ENCODE results near the gene TRERF1. TPM values are rescaled to one million over a fixed set of nuclear protein-coding genes. Genes with fewer than 3 reads are reported as not detected.

Gene TRERF1
- polyA plus RNA-seq, 1 of the 3 experiments (the other 2 are of a cell fraction) = 3.6 TPM

DNA sequence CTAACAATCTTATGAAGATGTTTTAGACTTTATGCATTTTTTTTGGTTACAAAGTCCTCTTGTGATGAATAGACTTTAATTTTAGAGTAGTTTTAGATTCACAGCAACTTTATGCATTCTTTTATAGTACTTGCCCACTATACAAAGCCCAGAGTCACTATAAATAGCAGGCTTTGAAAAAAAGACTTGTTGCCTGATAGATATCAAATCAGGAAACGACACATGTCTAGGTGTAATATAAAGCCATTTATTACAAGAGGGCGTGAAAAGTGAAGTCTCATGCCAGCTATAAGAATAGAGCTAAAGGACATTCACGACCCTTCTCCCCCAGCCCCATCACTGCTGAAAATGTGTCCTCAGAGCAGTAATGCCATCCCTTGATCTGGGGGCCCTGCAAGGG is 156.0 kb downstream of the TRERF1 start:
- H3K36me3 ChIP-seq (replicated peaks in 1 of 2; ENCODE audit: control insufficient read depth in 1 of 2, insufficient read depth in 2 of 2, low read length in 1 of 2) = peaks cover 7 to 9% of the 10 kb centered on the region in 2 experiments
- ChIA-PET CTCF (interaction anchor here (2.7 kb wide), 1 partner anchor 252 kb away, joined by 9 read pairs; no protein-coding TSS in a partner anchor), POLR2A (no interaction called here)
- no peak overlapping the region for H3K9ac ChIP-seq
- H3K4me1 ChIP-seq (ENCODE audit: control insufficient read depth in 1 of 2, insufficient read depth in 2 of 2, low read depth in 1 of 2, low read length in 1 of 2) = no peaks in the 10 kb centered on the region; a peak in 1 of 4 replicates
- no peaks in the 10 kb centered on the region for H3K9me2 ChIP-seq
- no peaks in the 10 kb centered on the region for H3K9me3 ChIP-seq
- no peaks in the 10 kb centered on the region for H4K20me1 ChIP-seq (ENCODE audit: insufficient read depth)
- WGBS (ENCODE audit: low lambda C conversion rate) = 99% methylated on average over 3 of the region's 3 CpGs
- H3K27ac ChIP-seq (ENCODE audit: low read depth in 2 of 2, low read length in 1 of 2) = peak overlapping the region in 1 of 2 experiments; percentile 71; a peak in 2 of 4 replicates
- no peak overlapping the region for H3K4me2 ChIP-seq
- no peaks in the 10 kb centered on the region for H3F3A ChIP-seq (replicated peaks; ENCODE audit: insufficient read depth)
- TF ChIP-seq RFX5 (IDR thresholded peaks at IDR 0.05; ENCODE audit: low read length) (no peak), GATA2 (CRISPR knock-in tag; IDR thresholded peaks at IDR 0.05) (no peak), CHD2 (IDR thresholded peaks at IDR 0.05; ENCODE audit: low read length, partially characterized antibody) (no peak), MXI1 (IDR thresholded peaks at IDR 0.05; ENCODE audit: low read depth, low read length) (no peak), YY1 (IDR thresholded peaks at IDR 0.05; ENCODE audit: low read depth) (no peak), SMC3 (IDR thresholded peaks at IDR 0.05; ENCODE audit: low read depth, low read length) (no peak), EZH2phosphoT487 (IDR thresholded peaks at IDR 0.05; ENCODE audit: borderline replicate concordance, low read depth) (no peak)
- TF ChIP-seq, protein P1, sequence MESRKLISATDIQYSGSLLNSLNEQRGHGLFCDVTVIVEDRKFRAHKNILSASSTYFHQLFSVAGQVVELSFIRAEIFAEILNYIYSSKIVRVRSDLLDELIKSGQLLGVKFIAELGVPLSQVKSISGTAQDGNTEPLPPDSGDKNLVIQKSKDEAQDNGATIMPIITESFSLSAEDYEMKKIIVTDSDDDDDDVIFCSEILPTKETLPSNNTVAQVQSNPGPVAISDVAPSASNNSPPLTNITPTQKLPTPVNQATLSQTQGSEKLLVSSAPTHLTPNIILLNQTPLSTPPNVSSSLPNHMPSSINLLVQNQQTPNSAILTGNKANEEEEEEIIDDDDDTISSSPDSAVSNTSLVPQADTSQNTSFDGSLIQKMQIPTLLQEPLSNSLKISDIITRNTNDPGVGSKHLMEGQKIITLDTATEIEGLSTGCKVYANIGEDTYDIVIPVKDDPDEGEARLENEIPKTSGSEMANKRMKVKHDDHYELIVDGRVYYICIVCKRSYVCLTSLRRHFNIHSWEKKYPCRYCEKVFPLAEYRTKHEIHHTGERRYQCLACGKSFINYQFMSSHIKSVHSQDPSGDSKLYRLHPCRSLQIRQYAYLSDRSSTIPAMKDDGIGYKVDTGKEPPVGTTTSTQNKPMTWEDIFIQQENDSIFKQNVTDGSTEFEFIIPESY (IDR thresholded peaks at IDR 0.05; ENCODE audit: borderline replicate concordance, low read depth) = no peak
- TF ChIP-seq, protein P2, sequence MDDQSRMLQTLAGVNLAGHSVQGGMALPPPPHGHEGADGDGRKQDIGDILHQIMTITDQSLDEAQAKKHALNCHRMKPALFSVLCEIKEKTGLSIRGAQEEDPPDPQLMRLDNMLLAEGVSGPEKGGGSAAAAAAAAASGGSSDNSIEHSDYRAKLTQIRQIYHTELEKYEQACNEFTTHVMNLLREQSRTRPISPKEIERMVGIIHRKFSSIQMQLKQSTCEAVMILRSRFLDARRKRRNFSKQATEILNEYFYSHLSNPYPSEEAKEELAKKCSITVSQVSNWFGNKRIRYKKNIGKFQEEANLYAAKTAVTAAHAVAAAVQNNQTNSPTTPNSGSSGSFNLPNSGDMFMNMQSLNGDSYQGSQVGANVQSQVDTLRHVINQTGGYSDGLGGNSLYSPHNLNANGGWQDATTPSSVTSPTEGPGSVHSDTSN (IDR thresholded peaks at IDR 0.05) = no peak
- no peaks in the 10 kb centered on the region for H3K27me3 ChIP-seq (ENCODE audit: insufficient read depth)
- H2AFZ ChIP-seq (ENCODE audit: low read depth) = no peak overlapping the region
- H3K4me3 ChIP-seq (ENCODE audit: low read depth in 2 of 2, low read length in 1 of 2) = no peak overlapping the region
- no peak for DNase-seq
- no peaks in the 10 kb centered on the region for H3K79me2 ChIP-seq (ENCODE audit: insufficient read depth)

DNA sequence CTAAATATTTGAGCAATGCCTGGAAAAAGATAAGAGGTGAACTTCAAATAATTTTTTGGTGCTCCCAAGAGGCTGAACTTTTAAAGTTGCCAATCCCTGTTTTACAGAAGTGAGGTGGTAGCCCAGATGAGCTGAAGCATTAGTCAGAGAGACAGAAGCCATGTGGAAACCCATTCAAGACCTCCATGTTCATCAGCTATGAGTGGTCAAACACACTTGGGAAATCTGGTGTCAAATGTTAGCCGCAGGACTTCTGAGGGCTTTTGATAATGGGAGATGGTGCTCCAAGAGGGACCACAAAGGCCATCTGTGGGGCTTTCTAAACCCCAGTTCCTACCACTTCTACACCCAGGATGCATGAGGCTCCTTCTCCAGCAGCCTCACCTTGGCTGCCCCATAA is 156.5 kb downstream of the TRERF1 start:
- TF ChIP-seq JUND (IDR thresholded peaks at IDR 0.05) = no peak
- no peak for TF ChIP-seq EZH2phosphoT487 (IDR thresholded peaks at IDR 0.05; ENCODE audit: borderline replicate concordance, low read depth)
- no peak for TF ChIP-seq MXI1 (IDR thresholded peaks at IDR 0.05; ENCODE audit: low read depth, low read length)
- no peak for TF ChIP-seq RCOR1 (IDR thresholded peaks at IDR 0.05; ENCODE audit: low read length)
- H3K9ac ChIP-seq = no peak overlapping the region
- no peaks in the 10 kb centered on the region; a peak in 1 of 4 replicates for H3K4me1 ChIP-seq (ENCODE audit: control insufficient read depth in 1 of 2, insufficient read depth in 2 of 2, low read depth in 1 of 2, low read length in 1 of 2)
- H4K20me1 ChIP-seq (ENCODE audit: insufficient read depth) = no peaks in the 10 kb centered on the region
- POLR2A ChIA-PET = no interaction called here
- H3F3A ChIP-seq (replicated peaks; ENCODE audit: insufficient read depth) = no peaks in the 10 kb centered on the region
- no peaks in the 10 kb centered on the region for H3K9me3 ChIP-seq
- H3K9me2 ChIP-seq = no peaks in the 10 kb centered on the region
- H3K36me3 ChIP-seq (replicated peaks in 1 of 2; ENCODE audit: control insufficient read depth in 1 of 2, insufficient read depth in 2 of 2, low read length in 1 of 2) = peaks cover 7 to 9% of the 10 kb centered on the region in 2 experiments
- 0 out of 2 replicates have a peak overlapping the region, but pooled peaks have one; percentile 8 for H3K4me2 ChIP-seq
- H2AFZ ChIP-seq (ENCODE audit: low read depth) = no peak overlapping the region
- CTCF ChIA-PET = interaction anchor here (2.7 kb wide), 1 partner anchor 253 kb away, joined by 9 read pairs; no protein-coding TSS in a partner anchor
- H3K27ac ChIP-seq (ENCODE audit: low read depth in 2 of 2, low read length in 1 of 2) = peak overlapping the region in 1 of 2 experiments; percentile 71; a peak in 2 of 4 replicates
- no peaks in the 10 kb centered on the region for H3K79me2 ChIP-seq (ENCODE audit: insufficient read depth)
- DNase-seq = no peak
- H3K27me3 ChIP-seq (ENCODE audit: insufficient read depth) = no peaks in the 10 kb centered on the region
- 100% methylated on average over 1 of the region's 1 CpG for WGBS (ENCODE audit: low lambda C conversion rate)
- no peak overlapping the region for H3K4me3 ChIP-seq (ENCODE audit: low read depth in 2 of 2, low read length in 1 of 2)

Measured in SK-N-SH (cell line).